Measurements from ENCODE around the gene TSPAN9.

DNA sequence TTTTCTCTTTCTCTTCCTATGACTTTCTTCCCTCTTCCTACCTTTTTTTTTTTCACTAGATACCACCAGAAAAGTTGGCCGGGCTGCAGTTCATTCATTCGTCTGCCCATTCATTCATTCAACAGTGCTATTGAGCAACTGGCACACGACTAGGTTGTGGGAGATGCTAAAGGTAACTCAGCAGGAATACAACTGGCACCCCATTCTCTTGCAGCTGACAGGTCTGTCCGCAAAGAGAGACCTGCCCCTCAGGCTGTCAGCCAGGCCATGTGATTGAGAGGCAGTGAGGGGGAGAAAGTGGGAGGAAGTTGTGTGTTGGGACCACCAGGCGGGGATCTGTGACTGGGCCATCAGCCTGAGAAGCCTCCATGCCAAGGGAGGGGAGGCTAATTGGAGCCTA is 105.2 kb downstream of the TSPAN9 start:
- TF ChIP-seq, protein P1, sequence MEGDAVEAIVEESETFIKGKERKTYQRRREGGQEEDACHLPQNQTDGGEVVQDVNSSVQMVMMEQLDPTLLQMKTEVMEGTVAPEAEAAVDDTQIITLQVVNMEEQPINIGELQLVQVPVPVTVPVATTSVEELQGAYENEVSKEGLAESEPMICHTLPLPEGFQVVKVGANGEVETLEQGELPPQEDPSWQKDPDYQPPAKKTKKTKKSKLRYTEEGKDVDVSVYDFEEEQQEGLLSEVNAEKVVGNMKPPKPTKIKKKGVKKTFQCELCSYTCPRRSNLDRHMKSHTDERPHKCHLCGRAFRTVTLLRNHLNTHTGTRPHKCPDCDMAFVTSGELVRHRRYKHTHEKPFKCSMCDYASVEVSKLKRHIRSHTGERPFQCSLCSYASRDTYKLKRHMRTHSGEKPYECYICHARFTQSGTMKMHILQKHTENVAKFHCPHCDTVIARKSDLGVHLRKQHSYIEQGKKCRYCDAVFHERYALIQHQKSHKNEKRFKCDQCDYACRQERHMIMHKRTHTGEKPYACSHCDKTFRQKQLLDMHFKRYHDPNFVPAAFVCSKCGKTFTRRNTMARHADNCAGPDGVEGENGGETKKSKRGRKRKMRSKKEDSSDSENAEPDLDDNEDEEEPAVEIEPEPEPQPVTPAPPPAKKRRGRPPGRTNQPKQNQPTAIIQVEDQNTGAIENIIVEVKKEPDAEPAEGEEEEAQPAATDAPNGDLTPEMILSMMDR (IDR thresholded peaks at IDR 0.05; ENCODE audit: low read length) = no peak
- no peak for TF ChIP-seq EZH2 (IDR thresholded peaks at IDR 0.05; ENCODE audit: borderline replicate concordance, low read length)

All from OCI-LY1 (cell line).